ENCODE data around the gene GTF2I. TPM values are rescaled to one million over a fixed set of nuclear protein-coding genes. Genes with fewer than 3 reads are reported as not detected.

Gene GTF2I
- total RNA-seq, 1 donor from 2014 or later = 214 TPM

DNA sequence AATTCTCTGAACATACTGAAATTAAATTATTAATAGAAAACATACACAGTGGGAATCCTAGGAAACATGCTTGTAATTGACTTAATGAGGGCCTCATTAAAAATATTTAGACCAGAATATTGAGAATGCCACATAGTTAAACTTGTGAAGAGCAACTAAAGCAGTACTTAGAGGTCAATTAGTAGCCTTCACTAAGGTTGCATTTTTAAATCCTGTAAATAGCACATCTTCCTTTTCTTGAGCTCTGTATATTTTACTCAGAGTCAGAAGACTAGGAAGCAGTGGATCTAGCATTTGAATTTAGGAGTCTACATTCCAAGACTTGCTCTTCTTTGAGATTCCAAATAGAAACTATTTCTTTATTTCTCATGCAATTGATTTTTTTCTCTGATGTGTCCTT is 56.0 kb downstream of the GTF2I start:
- ATAC-seq = no peak
- Histone ChIP-seq H3K4me1 (no peaks in the 10 kb centered on the region), H3K9me3 (peaks cover 7% of the 10 kb centered on the region), H3K36me3 (peaks cover 93% of the 10 kb centered on the region), H3K27me3 (ENCODE audit: low read depth) (no peaks in the 10 kb centered on the region), H3K27ac (no peak overlapping the region), H3K4me3 (no peak overlapping the region)
- TF ChIP-seq, protein P1, sequence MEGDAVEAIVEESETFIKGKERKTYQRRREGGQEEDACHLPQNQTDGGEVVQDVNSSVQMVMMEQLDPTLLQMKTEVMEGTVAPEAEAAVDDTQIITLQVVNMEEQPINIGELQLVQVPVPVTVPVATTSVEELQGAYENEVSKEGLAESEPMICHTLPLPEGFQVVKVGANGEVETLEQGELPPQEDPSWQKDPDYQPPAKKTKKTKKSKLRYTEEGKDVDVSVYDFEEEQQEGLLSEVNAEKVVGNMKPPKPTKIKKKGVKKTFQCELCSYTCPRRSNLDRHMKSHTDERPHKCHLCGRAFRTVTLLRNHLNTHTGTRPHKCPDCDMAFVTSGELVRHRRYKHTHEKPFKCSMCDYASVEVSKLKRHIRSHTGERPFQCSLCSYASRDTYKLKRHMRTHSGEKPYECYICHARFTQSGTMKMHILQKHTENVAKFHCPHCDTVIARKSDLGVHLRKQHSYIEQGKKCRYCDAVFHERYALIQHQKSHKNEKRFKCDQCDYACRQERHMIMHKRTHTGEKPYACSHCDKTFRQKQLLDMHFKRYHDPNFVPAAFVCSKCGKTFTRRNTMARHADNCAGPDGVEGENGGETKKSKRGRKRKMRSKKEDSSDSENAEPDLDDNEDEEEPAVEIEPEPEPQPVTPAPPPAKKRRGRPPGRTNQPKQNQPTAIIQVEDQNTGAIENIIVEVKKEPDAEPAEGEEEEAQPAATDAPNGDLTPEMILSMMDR (IDR thresholded peaks at IDR 0.05) = no peak
- intact Hi-C loops (cut with DNase I) = no loop called here
- no peak for DNase-seq

DNA sequence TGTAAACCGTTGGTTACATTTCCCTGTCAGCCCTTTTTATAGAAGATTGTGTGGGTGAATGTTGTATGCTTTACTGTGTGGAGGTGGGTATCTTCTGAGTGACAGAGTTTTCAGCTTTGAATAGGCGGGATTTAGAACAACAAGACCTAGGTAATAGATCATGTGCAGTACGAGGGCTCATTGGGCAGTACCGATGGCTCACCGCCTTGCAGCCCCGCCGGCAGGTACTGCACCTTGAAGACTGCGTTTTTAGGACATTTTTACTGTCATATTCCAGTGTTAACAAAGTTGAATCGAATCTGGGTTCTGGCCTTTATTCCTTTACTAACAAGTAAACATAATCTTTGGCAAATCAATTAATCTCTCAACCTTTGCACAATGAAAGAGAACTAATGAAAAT is 60.4 kb downstream of the GTF2I start:
- ATAC-seq (no peak), DNase-seq (no peak)
- Histone ChIP-seq H3K27me3 (ENCODE audit: low read depth) (no peaks in the 10 kb centered on the region), H3K4me3 (no peak overlapping the region), H3K36me3 (peaks cover 95% of the 10 kb centered on the region), H3K27ac (no peak overlapping the region), H3K9me3 (peaks cover 7% of the 10 kb centered on the region), H3K4me1 (no peaks in the 10 kb centered on the region)
- TF ChIP-seq, protein P1 (IDR thresholded peaks at IDR 0.05) = no peak
- intact Hi-C loops (cut with DNase I) = no loop called here

DNA sequence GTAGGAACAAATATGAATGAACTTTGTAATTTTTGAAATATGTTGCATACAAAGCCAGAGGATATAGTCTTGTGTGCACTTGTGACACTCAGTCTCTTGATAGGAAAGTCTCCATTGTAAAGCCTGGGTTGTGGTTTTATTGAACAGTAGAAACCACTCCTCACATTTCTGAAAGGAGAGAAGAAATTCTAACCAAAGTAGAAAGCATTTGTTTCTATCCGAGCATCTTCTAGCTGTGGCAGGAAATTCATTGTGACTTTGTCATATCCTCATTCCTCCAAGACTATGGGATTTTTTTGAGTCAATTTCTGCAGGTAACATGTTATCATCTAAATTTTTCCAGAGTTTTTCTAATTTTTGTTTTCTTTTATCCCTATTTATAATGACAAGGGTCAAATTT is 60.8 kb downstream of the GTF2I start:
- TF ChIP-seq, protein P1 (IDR thresholded peaks at IDR 0.05) = no peak
- peaks cover 6% of the 10 kb centered on the region for H3K9me3 ChIP-seq
- DNase-seq (no peak), ATAC-seq (no peak)
- no peak overlapping the region for H3K4me3 ChIP-seq
- peaks cover 93% of the 10 kb centered on the region for H3K36me3 ChIP-seq
- no peaks in the 10 kb centered on the region for H3K4me1 ChIP-seq
- intact Hi-C loops (cut with DNase I) = no loop called here
- no peak overlapping the region for H3K27ac ChIP-seq
- no peaks in the 10 kb centered on the region for H3K27me3 ChIP-seq (ENCODE audit: low read depth)

DNA sequence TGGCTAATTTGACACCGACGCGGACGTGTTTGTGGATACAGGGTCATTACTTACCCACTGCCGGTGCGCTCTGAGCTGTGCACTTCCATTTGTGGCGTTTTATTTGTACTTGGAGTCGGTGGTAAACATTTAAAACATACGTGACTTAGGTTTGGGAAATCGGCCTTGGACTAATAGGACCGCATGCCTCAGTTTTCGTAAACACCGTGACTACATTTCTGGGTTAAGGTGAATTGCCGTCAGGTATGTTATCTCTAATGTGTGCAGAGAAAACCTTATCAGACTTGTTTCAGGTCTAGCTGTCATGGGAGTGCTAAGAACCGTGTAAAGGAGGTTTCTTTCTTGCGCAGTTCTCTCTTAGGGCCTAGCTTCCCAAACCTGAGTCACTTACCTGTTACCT is 64.6 kb downstream of the GTF2I start:
- intact Hi-C loops (cut with DNase I) = no loop called here
- peaks cover 64% of the 10 kb centered on the region for H3K36me3 ChIP-seq
- no peak overlapping the region for H3K27ac ChIP-seq

DNA sequence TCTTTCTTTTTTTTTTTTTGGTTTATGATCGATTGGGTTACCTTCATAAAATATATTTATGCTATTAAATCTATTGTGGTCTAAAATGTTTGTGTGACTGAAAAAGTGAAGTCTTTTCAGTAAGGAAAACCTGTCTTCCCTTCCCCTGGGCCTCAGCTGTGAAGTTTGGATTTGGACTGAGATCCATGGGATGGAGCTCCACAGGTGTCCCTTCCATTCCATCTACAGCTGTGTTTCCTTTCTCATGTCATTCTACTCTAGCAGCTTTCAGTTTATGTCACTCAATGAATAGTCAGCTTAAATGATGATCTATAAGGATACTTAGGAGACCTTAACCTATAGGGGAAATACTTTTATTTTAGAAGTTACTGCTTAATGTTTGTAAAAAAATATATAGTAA is 68.3 kb downstream of the GTF2I start:
- H3K36me3 ChIP-seq = peaks cover 39% of the 10 kb centered on the region
- H3K4me1 ChIP-seq = no peaks in the 10 kb centered on the region
- H3K27ac ChIP-seq = no peak overlapping the region
- ATAC-seq (no peak), DNase-seq (no peak)
- intact Hi-C loops (cut with DNase I) = no loop called here
- H3K4me3 ChIP-seq = no peak overlapping the region
- H3K9me3 ChIP-seq = no peaks in the 10 kb centered on the region
- TF ChIP-seq, protein P1 (IDR thresholded peaks at IDR 0.05) = no peak
- no peaks in the 10 kb centered on the region for H3K27me3 ChIP-seq (ENCODE audit: low read depth)

More for the DNA sequence above, 64.6 kb downstream of the GTF2I start:
- no peaks in the 10 kb centered on the region for H3K4me1 ChIP-seq
- no peak overlapping the region for H3K4me3 ChIP-seq
- TF ChIP-seq, protein P1 (IDR thresholded peaks at IDR 0.05) = no peak
- H3K27me3 ChIP-seq (ENCODE audit: low read depth) = no peaks in the 10 kb centered on the region
- ATAC-seq = no peak
- DNase-seq = no peak
- no peaks in the 10 kb centered on the region for H3K9me3 ChIP-seq
